ENCODE results near the gene EBP.
A peak's percentile ranks its signal among the peaks of the same experiment; 100 is the strongest.

The EBP gene

DNA sequence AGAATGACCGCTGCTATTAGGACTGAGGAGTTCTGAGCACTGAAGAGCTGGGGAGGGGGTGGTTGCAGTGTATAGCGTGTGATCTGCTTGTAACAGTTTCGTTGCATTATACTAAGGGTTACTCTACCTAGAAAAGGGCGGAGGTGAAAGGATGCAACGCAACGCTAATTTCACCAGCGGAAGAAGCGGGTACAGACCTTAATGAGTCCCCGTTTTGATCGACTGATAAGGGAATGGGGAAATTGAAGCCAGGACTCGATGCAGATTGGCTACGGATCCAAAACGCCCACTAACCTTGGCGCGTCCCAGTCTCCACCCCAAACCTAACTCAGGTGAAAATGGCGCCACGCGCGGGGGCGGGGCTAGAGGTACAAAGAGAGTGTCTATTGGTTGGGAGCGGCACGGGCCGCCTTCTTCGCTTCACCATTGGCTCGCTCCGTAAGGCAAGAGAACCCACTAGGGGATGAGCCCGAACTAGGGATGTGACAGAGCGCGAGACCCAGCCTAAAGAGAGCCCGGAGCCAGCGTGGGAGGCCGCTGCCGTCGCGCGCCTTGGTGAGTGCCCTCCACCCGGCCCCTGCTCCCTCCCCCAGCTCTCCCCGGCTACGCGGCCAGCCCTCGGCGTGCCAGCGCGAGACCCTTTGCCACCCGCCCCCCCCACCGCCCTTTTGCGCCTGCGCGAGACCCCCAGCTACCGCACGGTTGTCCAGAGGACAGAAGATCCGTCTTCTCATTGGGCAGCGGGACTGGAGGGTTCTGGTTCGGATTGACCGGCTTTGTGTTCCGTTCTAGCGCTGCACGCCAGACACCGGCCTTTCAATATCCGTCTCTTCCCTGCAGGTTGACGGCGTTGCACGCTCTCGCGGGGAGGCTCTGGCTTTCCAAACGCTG is at the start of gene EBP:
TSS of gene EBP (plus strand) at position 456 of the 891 bp plus-strand sequence. CDS start 1,964 bp downstream, outside the sequence.
- DNase-seq = peak; percentile 74

DNA sequence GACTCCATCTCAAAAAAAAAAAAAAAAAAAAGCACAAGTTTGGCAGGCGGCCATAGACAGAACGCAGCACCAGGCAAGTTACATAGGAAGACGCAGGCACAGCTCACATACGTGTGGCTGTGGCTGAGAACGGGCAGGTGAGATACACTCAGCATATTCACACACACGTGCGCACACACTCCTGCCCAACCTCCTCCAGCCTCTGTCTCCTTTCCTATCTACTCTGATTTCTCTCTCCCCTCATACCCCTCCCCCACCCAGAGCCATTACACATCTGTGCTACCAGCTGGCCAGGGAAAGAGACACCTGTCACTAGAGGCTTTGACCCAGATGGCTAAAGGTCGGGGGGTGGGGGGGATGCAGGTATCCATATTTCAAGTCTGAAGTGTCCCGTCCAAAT is 49.4 kb upstream of the EBP start:
- no peak for DNase-seq

GRCh38 chrX:48472851-48473703 is 48.5 kb upstream of the EBP start:
- DNase-seq = no peak

DNA sequence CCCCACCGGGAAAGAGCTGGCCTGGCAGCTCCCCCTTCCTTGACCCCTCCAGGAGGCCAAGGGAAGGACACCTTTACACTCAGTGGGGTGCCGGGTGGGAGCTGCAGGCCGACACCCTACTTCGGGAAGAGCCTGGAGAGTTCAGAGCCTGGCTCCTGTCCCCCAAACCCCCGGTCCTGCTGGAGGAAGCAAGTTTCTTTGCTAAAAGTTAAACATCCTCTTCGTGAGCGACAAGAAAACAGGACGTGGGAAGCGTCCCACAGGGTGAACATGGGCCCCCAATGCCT is 48.0 kb upstream of the EBP start:
- DNase-seq = no peak

DNA sequence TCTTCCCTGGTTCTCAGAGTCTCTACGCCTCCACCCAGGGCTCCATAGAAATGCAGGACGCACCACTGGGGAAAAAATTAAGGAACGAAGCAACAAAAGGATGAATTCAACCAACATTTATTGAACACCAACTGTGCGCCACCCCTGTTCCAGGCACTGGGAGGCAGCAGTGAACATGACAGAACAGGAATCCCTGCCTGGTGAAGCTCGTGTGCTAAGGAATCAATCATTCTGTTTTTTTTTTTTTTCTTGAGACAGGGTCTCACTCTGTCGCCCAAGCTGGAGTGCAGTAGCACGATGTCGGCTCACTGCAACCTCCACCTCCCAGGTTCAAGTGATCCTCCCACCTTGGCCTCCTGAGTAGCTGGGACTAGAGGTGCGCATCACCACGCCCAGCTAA is 47.5 kb upstream of the EBP start:
- no peak for DNase-seq

GRCh38 chrX:48474581-48474980 is 47.0 kb upstream of the EBP start:
- no peak for DNase-seq

GRCh38 chrX:48475296-48475695 is 46.3 kb upstream of the EBP start:
- DNase-seq = no peak

DNA sequence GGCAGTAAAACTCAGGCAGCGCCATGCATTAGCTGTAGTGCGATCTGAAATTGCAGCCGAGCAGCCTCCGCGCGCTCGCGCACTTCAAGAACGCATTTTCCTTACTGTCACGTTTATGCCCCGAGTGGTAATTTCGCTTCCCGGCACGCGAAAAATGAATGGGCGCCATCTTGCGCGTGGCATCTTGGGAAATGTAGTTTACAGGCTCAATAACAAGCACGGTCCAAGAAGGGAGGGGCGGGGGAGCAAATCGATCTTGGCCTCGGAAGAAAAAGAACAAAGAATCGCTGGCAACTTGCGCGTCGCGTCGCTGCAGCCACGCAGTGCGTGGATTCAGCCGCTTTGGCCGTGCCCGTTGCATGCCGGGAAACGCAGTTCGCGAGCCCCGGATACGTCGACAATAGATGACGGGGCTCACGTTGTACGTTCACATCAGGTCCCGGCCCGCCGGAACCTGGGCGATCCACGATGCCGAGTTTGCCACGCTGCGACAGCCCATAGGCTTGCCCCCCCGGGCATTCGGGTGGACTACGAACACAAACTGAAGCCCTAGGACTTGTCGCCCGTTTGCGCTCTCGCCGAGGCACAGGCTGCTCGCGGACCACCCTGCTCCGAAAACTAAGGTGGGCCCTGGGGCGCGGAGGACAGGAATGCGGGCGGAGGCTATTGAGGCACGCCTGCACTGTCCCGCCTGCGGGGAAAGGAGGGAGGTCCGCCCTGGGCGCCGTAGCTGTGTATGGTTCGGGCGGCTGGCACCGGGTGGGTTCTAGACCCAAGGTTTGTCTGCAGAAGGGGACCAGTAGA is 45.6 kb upstream of the EBP start, which contains the start of gene FTSJ1:
TSS of gene FTSJ1 (plus strand) at position 426 of the 804 bp plus-strand sequence. CDS start 1,849 bp downstream, outside the sequence.
- no peak for DNase-seq

- no peak for DNase-seq
These were observed 44.7 kb upstream of the EBP start for GRCh38 chrX:48476919-48477318.

DNA sequence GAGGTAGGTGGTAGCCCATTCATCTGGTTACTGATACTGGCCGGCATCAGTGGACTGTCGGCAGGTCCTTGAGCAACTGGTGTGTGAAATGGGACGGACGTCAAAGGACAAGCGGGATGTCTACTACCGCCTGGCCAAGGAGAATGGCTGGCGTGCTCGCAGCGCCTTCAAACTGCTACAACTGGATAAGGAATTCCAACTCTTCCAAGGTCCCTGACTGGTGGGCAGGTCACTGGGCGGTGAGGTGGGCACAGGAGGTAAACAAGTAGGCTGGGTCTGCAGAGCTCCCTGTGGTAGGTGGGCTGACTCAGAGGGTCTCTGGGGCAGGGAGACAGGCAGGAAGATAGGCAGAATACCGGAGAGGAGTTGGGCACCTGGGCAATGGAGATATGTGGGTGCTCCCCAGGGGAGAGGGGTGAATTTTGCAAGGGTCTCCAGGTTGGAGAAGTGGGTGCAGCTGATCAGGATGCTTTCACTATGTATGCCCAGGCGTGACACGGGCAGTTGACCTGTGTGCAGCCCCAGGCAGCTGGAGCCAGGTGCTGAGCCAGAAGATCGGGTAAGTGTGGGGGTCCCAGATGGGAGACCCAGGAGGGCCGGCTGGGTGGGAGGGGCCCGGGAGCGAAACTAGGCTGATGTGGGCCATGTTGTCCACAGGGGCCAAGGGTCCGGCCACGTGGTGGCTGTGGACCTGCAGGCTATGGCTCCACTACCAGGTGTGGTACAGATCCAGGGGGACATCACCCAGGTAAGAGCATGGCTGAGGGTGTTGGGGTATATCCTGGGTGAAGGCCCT is 43.5 kb upstream of the EBP start:
- no peak for DNase-seq

- DNase-seq = no peak
These were observed 42.8 kb upstream of the EBP start for GRCh38 chrX:48478806-48479205.

DNA sequence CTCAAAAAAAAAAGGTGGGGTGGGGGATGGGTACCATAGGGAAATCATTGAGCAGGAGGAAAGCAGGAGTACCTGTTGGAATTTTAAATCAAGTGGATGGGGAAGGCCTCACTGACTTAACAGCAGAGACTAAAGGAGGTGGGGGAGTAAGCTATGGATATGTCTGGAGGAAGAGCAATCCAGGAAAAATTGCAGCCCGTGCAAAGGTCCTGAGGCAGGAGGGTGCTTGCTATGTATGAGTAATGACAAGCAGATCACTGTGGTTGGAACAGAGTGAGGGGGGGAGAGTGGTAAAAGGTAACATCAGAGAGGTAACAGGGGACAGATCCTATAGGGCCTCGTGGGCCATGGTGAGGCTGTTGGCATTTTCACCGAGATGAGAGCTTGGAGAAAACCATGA is 41.5 kb upstream of the EBP start:
- no peak for DNase-seq

GRCh38 chrX:48480583-48480982 is 41.0 kb upstream of the EBP start:
- DNase-seq = no peak

- DNase-seq = no peak
These were observed 39.1 kb upstream of the EBP start for GRCh38 chrX:48482526-48482925.

DNA sequence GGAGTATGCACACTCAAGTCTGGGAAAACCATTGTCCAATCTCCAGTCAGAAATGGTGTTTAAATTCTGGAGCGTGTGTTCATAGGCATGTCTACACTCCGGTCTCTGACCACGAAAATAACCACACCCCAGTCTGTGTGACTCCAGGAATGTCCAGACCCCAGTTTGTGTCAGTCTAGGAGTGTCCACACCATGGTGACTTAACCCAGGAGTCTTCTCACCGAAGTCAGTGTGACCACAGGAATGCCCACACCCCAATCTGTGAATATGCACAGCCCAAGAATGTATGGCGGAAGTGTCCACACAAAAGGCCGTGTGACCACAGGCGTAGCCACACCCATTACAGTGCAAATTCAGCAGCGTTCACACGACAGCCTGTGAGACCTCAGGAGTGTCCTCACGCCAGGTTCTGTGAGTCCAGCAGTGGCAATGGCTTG is 34.2 kb upstream of the EBP start:
- no peak for DNase-seq

DNA sequence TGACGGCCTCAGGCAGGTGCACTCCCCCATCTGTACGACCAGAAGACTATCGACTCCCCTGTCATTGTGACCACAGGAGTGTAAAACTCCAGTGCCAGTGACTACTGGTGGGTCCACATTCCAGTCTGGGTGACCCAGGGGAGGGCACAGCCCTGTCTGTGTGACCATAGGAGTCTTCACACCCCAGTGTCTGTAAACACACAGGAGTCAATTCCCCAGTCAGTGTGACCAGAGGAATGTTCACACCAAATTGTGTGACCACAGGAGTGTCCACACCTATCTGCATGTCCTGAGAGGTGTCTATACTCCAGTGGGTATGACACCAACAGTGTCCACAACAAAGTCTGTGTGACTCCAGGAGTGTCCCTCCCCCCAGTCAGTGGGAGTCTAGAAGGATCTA is 33.6 kb upstream of the EBP start:
- DNase-seq = no peak

DNA sequence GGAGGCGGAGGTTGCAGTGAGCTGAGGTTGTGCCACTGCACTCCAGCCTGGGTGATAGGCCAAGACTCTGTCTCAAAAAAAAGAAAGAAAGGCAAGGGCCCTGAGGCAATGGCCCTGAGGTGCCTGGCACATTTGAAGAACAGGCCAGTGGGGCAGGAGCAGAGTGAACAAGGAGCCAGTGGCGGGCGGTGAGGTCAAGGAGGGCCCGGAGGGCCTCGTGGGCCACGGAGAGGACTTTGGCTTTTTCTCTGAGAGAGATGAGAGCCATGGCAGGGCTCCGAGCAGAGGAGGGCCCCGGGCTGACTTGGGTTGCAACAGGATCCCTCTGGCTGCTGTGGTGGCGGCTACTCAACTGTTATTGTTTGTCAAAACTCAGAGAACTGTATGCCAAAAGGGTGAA is 32.3 kb upstream of the EBP start:
- DNase-seq = no peak

DNA sequence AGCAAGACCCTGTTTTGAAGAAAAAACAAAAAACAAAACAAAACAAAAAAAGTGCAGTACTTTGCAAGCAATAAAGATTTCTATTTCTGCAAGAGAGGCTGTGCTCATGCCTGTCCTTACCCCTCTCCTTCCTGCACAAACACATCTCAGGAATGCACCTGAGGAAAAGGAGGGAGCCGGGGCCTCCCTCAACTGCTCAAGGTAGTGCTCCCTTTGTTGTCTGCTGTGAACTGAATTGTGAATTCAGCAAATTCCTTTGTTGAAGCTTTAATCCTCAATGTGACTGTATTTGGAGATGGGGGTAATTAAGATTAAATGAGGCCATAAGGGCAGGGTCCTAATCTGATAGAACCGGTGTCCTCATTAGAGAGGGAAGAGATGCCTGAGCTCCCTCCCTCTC is 31.7 kb upstream of the EBP start:
- no peak for DNase-seq

- DNase-seq = no peak
These were observed 30.9 kb upstream of the EBP start for GRCh38 chrX:48490661-48491060.

GRCh38 chrX:48491809-48492208 is 29.8 kb upstream of the EBP start:
- DNase-seq = no peak

GRCh38 chrX:48492293-48492910 is 29.2 kb upstream of the EBP start:
- DNase-seq = no peak

- DNase-seq = no peak
These were observed 27.7 kb upstream of the EBP start for GRCh38 chrX:48493890-48494364.
